A549 (cell line): Measurements from ENCODE around the gene DOLPP1. TPM values are rescaled to one million over a fixed set of nuclear protein-coding genes. Genes with fewer than 3 reads are reported as not detected.

Experiments used
- ATAC-seq, 2 experiments: fragments of 200-7000 bp in 1 of 2; fragments of >200 bp in 1 of 2; cut with Nextera tagmentation in 1 of 2; cut with Tn5 transposase in 1 of 2; 3 replicates each; pipeline versions ENCODE4 v1.8.0 to v1.9.1; 2018 to 2020; ENCODE audit warnings: mild to moderate bottlenecking in 1 of 2, moderate library complexity in 1 of 2
- CTCF ChIA-PET: fragments of 300-600 bp; sonication (Branson Sonifier 250); formaldehyde crosslinking; extraction: SDS; loops from one replicate; lab custom pipeline; 2021; ENCODE audit warnings: antibody characterized with exemption, inconsistent platforms; lab: Yijun Ruan, JAX
- POLR2A ChIA-PET: fragments of 350-600 bp; formaldehyde crosslinking; extraction: SDS; loops from one replicate; lab custom pipeline; 2021; ENCODE audit warnings: antibody characterized with exemption, inconsistent platforms; lab: Yijun Ruan, JAX
- DNase-seq, 2 experiments: peaks; one replicate each; pipeline versions ENCODE4 v3.0.0 to v3.0.0-alpha.2; 2011 to 2016; ENCODE audit warnings: low read depth in 1 of 2, low spot score in 1 of 2
- FAIRE-seq: peaks from 2 replicates; lab custom pipeline; 2011; peaks lifted over from hg19 to GRCh38; lab: Jason Lieb, UNC
- H3K27ac ChIP-seq, 2 experiments: fragments of >200 bp; sonication (Bioruptor Twin); formaldehyde crosslinking; 3 replicates each; pipeline ENCODE4 v1.5.1; 2016 to 2017
- H3K4me1 ChIP-seq: fragments of >200 bp; sonication (Bioruptor Twin); formaldehyde crosslinking; 3 replicates; pipeline ENCODE4 v1.6.1; 2016
- H3K4me2 ChIP-seq: fragments of >200 bp; sonication (Bioruptor Twin); formaldehyde crosslinking; 3 replicates; pipeline ENCODE4 v1.6.1; 2016
- H3K4me3 ChIP-seq: fragments of >200 bp; sonication (Bioruptor Twin); formaldehyde crosslinking; 3 replicates; pipeline ENCODE4 v1.5.1; 2016
- H3K9me3 ChIP-seq: fragments of >200 bp; sonication (Bioruptor Twin); formaldehyde crosslinking; 3 replicates; pipeline ENCODE4 v1.6.1; 2016
- CBX2 ChIP-seq: fragments of 200-600 bp; sonication (generic); IDR thresholded peaks from 2 replicates; pipeline ENCODE4 v1.6.1; 2016; ENCODE audit warnings: low read depth, mild to moderate bottlenecking, borderline replicate concordance
- CEBPB ChIP-seq, 2 experiments: fragments of >200 bp in 1 of 2; sonication (Bioruptor Twin) in 1 of 2; formaldehyde crosslinking in 1 of 2; IDR thresholded peaks; 2 replicates each; pipeline ENCODE4 v1.6.1; 2012 to 2016
- CHD2 ChIP-seq: fragments of 150-350 bp; IDR thresholded peaks from 2 replicates; pipeline ENCODE4 v1.6.1; 2014; ENCODE audit warnings: low read length; ENCODE audit not compliant: partially characterized antibody
- EP300 ChIP-seq, 2 experiments: fragments of >200 bp; sonication (Bioruptor Twin); formaldehyde crosslinking; IDR thresholded peaks; 2 replicates in 1 of 2; 3 replicates in 1 of 2; pipeline ENCODE4 v1.6.1; 2016 to 2017
- FOSL2 ChIP-seq, 2 experiments: fragments of 450-650 bp in 1 of 2; fragments of >200 bp in 1 of 2; sonication (Bioruptor Twin) in 1 of 2; formaldehyde crosslinking; IDR thresholded peaks; 2 replicates each; pipeline versions ENCODE4 v1.5.0 to v1.6.1; 2016 to 2020; ENCODE audit warnings: mild to moderate bottlenecking in 1 of 2, moderate library complexity in 1 of 2
- FOXS1 ChIP-seq: fragments of 250-450 bp; sonication (Bioruptor Pico); IDR thresholded peaks from 2 replicates; pipeline ENCODE4 v1.5.0; 2020; ENCODE audit warnings: mild to moderate bottlenecking, moderate library complexity
- GATA3 ChIP-seq: IDR thresholded peaks from 2 replicates; pipeline ENCODE4 v1.6.1; 2012; ENCODE audit warnings: borderline replicate concordance
- HDAC2 ChIP-seq: fragments of 200-600 bp; sonication (generic); IDR thresholded peaks from 2 replicates; pipeline ENCODE4 v1.6.1; 2016
- HOXB13 ChIP-seq: fragments of 250-450 bp; sonication (Bioruptor Pico); IDR thresholded peaks from 2 replicates; pipeline ENCODE4 v1.5.0; 2020; ENCODE audit warnings: low read depth, mild to moderate bottlenecking, moderate library complexity
- HOXB5 ChIP-seq: fragments of 250-450 bp; sonication (Bioruptor Pico); IDR thresholded peaks from 2 replicates; pipeline ENCODE4 v1.5.0; 2020; ENCODE audit warnings: mild to moderate bottlenecking, moderate library complexity
- MAZ ChIP-seq: fragments of 150-350 bp; IDR thresholded peaks from 2 replicates; pipeline ENCODE4 v1.6.1; 2014; ENCODE audit warnings: antibody characterized with exemption, low read depth, low read length, borderline replicate concordance
- NFE2L2 ChIP-seq: fragments of 150-350 bp; conservative IDR thresholded peaks from 2 replicates; pipeline ENCODE4 v1.6.1; 2014; ENCODE audit warnings: low read length
- NR3C1 ChIP-seq: fragments of >200 bp; sonication (Bioruptor Twin); formaldehyde crosslinking; IDR thresholded peaks from 3 replicates; pipeline ENCODE4 v1.6.1; 2017
- PHF8 ChIP-seq: fragments of 200-600 bp; sonication (generic); IDR thresholded peaks from 2 replicates; pipeline ENCODE4 v1.6.1; 2016; ENCODE audit warnings: low read depth, mild to moderate bottlenecking, antibody characterized with exemption, moderate library complexity, borderline replicate concordance
- POLR2A ChIP-seq: IDR thresholded peaks from 2 replicates; pipeline ENCODE4 v1.6.1; 2012; ENCODE audit warnings: mild to moderate bottlenecking, low read length
- POLR2AphosphoS2 ChIP-seq: conservative IDR thresholded peaks from 2 replicates; pipeline ENCODE4 v1.6.1; 2012; ENCODE audit warnings: low read length, improper control_type of control experiment, inconsistent platforms
- RAD21 ChIP-seq, 2 experiments: fragments of >200 bp in 1 of 2; sonication (Bioruptor Twin) in 1 of 2; formaldehyde crosslinking in 1 of 2; IDR thresholded peaks in 1 of 2; conservative IDR thresholded peaks in 1 of 2; 2 replicates in 1 of 2; 3 replicates in 1 of 2; pipeline ENCODE4 v1.6.1; 2012 to 2018; ENCODE audit warnings: inconsistent platforms in 1 of 2
- RNF2 ChIP-seq: fragments of 200-600 bp; sonication (generic); IDR thresholded peaks from 2 replicates; pipeline ENCODE4 v1.6.1; 2016; ENCODE audit warnings: low read depth, mild to moderate bottlenecking, antibody characterized with exemption, moderate library complexity, borderline replicate concordance
- SREBF2 ChIP-seq: fragments of 450-650 bp; IDR thresholded peaks from 2 replicates; pipeline ENCODE4 v1.6.1; 2014; ENCODE audit warnings: mild to moderate bottlenecking, moderate library complexity
- TP53 ChIP-seq: fragments of 250-450 bp; sonication (Bioruptor Pico); IDR thresholded peaks from 2 replicates; pipeline ENCODE4 v1.5.0; 2021; ENCODE audit warnings: mild to moderate bottlenecking, moderate library complexity
- USF2 ChIP-seq: fragments of 450-650 bp; IDR thresholded peaks from 2 replicates; pipeline ENCODE4 v1.6.1; 2014; ENCODE audit warnings: antibody characterized with exemption
- ZFP36 ChIP-seq: fragments of 450-650 bp; IDR thresholded peaks from 2 replicates; pipeline ENCODE4 v1.6.1; 2014; ENCODE audit warnings: borderline replicate concordance; ENCODE audit not compliant: partially characterized antibody
- ZSCAN20 ChIP-seq: fragments of 250-450 bp; sonication (Bioruptor Pico); IDR thresholded peaks from 2 replicates; pipeline ENCODE4 v1.8.0; 2022; ENCODE audit warnings: mild to moderate bottlenecking, moderate library complexity
- WGBS: methylation state at CpG from one replicate; pipeline ENCODE4 v1.1.6; 2017; ENCODE audit errors: missing lambda C conversion rate; 5-methylcytosine and 5-hydroxymethylcytosine counted together
- polyA plus RNA-seq, 4 experiments: library from polyadenylated mRNA; depleted of rRNA in 3 of 4; stranded (reverse); fragments of >200 nt; fragmentation: RNase III in 1 of 4; extraction: RNeasy Plus Mini Kit Qiagen cat#74134 plus additional on column Dnase treatment in 1 of 4; gene quantifications; 2 replicates in 3 of 4; 3 replicates in 1 of 4; pipeline ENCODE4 v1.2.3, GENCODE V29; 2011 to 2017
- TF ChIP-seq, protein P1 (sequence below): fragments of >200 bp; sonication (Bioruptor Twin); formaldehyde crosslinking; IDR thresholded peaks from 3 replicates; pipeline ENCODE4 v1.5.1; 2016
- TF ChIP-seq, protein P2 (sequence below): IDR thresholded peaks from 2 replicates; pipeline ENCODE4 v1.6.1; 2012
- TF ChIP-seq, protein P3 (sequence below): fragments of >200 bp; sonication (Bioruptor Twin); formaldehyde crosslinking; IDR thresholded peaks from 3 replicates; pipeline ENCODE4 v1.6.1; 2016

DOLPP1 gene
- polyA plus RNA-seq, 2 of the 4 experiments (the other 2 are of a cell fraction) = 23.5 to 25.6 TPM

DNA sequence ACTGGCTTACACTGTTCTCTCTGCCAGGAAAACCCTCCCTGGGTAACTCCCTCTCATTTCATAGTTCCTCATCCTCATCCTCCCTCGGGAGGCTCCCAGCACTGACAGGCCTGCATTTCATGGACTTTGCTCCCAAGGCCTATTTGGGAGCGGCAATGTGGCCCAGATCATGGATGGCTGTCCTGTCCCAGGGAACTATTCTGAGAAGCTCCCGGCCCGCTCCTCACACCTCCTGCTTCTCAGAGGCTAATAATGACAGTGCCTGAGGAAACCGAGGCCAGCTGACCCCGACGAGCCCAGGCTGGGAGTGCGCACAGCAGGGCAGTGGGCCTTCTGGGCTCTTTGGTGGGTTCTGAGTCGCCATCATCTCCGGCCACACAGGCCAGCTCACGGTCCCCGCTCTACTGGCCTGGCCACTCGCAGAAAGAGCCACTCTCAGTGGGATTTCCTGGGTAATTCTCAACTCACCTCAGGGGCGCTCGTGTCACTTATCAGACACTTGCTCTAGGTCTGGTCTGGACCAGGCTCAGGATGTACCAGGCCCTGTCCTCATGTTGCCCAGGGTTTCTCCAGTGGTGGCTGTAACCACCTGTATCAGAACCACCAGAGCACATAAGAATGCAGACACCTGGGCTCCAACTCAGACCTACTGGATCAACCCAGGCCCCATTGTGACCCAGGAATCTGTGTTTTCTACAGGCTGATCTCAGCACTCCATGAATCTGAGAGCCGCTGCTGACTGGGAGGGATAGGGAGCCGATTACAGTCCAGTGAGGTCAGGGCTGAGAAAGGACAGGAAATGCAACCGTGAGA is 2.0 kb upstream of the DOLPP1 start:
- 78% methylated on average over 13 of the region's 18 CpGs for WGBS
- no peak for DNase-seq
- ChIA-PET POLR2A (no interaction called here), CTCF (interaction anchor here (1.2 kb wide), 1 partner anchor 53 kb away, joined by 3 read pairs; no protein-coding TSS in a partner anchor)
- TF ChIP-seq POLR2AphosphoS2 (no peak), HDAC2 (no peak), GATA3 (no peak), CEBPB (IDR thresholded peaks at IDR 0.05) (no peak), ZSCAN20 (CRISPR knock-in tag) (no peak), FOSL2 (IDR thresholded peaks at IDR 0.05) (no peak), FOSL2 (CRISPR knock-in tag; IDR thresholded peaks at IDR 0.05) (no peak), RAD21 (conservative IDR thresholded peaks at IDR 0.05 in 1 of 2, IDR thresholded peaks at IDR 0.05 in 1 of 2) (no peak), PHF8 (no peak), EP300 (IDR thresholded peaks at IDR 0.05) (no peak), POLR2A (no peak), CHD2 (no peak), ZFP36 (no peak), USF2 (no peak), SREBF2 (no peak)
- TF ChIP-seq, protein P1, sequence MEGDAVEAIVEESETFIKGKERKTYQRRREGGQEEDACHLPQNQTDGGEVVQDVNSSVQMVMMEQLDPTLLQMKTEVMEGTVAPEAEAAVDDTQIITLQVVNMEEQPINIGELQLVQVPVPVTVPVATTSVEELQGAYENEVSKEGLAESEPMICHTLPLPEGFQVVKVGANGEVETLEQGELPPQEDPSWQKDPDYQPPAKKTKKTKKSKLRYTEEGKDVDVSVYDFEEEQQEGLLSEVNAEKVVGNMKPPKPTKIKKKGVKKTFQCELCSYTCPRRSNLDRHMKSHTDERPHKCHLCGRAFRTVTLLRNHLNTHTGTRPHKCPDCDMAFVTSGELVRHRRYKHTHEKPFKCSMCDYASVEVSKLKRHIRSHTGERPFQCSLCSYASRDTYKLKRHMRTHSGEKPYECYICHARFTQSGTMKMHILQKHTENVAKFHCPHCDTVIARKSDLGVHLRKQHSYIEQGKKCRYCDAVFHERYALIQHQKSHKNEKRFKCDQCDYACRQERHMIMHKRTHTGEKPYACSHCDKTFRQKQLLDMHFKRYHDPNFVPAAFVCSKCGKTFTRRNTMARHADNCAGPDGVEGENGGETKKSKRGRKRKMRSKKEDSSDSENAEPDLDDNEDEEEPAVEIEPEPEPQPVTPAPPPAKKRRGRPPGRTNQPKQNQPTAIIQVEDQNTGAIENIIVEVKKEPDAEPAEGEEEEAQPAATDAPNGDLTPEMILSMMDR = no peak
- no peak overlapping the region for H3K4me3 ChIP-seq
- ATAC-seq = no peak
- H3K27ac ChIP-seq = no peak overlapping the region
- FAIRE-seq = no peak
- peaks cover 18% of the 10 kb centered on the region; the same call in 2 of the 3 replicates for H3K4me1 ChIP-seq
- no peaks in the 10 kb centered on the region for H3K9me3 ChIP-seq
- no peak overlapping the region for H3K4me2 ChIP-seq

DNA sequence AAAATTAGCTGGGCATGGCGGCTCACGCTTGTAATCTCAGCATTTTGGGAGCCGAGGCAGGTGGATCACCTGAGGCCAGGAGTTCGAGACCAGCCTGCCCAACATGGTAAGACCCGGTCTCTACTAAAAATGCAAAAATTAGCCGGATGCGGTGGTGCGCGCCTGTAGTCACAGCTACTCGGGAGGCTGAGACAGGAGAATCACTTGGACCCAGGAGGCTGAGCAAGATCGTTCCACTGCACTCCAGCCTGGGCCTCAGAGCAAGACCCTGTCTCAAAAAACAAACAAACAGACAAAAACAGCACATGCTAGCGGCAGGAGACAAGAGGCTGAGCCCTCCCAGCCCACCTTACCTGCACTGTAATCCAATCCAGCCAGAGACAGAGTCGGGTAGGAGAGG is 1.1 kb upstream of the DOLPP1 start:
- ATAC-seq (no peak), FAIRE-seq (no peak), DNase-seq (no peak)
- ChIA-PET POLR2A (interaction anchor here (1.2 to 1.9 kb wide), 3 partner anchors 32 to 52 kb away, joined by 3 to 8 read pairs (median 3); partner anchors contain the start of genes MIGA2 and SH3GLB2), CTCF (interaction anchor here (1.9 kb wide), 1 partner anchor 74 kb away, joined by 8 read pairs; no protein-coding TSS in a partner anchor)
- H3K4me1 ChIP-seq = peaks cover 18% of the 10 kb centered on the region; the same call in 2 of the 3 replicates
- H3K4me2 ChIP-seq = peak overlapping the region; percentile 92
- WGBS = 82% methylated on average over 13 of the region's 13 CpGs
- TF ChIP-seq HDAC2 (no peak), EP300 (IDR thresholded peaks at IDR 0.05) (no peak), PHF8 (no peak; the same call in 1 of the 2 replicates), ZSCAN20 (CRISPR knock-in tag) (no peak), RNF2 (no peak), HOXB13 (no peak), FOXS1 (CRISPR knock-in tag) (no peak), TP53 (CRISPR knock-in tag) (no peak), NFE2L2 (no peak), CBX2 (no peak), NR3C1 (no peak), MAZ (no peak), HOXB5 (CRISPR knock-in tag) (no peak)
- TF ChIP-seq, protein P2, sequence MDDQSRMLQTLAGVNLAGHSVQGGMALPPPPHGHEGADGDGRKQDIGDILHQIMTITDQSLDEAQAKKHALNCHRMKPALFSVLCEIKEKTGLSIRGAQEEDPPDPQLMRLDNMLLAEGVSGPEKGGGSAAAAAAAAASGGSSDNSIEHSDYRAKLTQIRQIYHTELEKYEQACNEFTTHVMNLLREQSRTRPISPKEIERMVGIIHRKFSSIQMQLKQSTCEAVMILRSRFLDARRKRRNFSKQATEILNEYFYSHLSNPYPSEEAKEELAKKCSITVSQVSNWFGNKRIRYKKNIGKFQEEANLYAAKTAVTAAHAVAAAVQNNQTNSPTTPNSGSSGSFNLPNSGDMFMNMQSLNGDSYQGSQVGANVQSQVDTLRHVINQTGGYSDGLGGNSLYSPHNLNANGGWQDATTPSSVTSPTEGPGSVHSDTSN = no peak
- TF ChIP-seq, protein P3, sequence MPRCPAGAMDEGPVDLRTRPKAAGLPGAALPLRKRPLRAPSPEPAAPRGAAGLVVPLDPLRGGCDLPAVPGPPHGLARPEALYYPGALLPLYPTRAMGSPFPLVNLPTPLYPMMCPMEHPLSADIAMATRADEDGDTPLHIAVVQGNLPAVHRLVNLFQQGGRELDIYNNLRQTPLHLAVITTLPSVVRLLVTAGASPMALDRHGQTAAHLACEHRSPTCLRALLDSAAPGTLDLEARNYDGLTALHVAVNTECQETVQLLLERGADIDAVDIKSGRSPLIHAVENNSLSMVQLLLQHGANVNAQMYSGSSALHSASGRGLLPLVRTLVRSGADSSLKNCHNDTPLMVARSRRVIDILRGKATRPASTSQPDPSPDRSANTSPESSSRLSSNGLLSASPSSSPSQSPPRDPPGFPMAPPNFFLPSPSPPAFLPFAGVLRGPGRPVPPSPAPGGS = no peak
- no peaks in the 10 kb centered on the region for H3K9me3 ChIP-seq
- H3K4me3 ChIP-seq = peak overlapping the region; percentile 53; the same call in 2 of the 3 replicates
- no peak overlapping the region for H3K27ac ChIP-seq
